Activated T-cell treated with anti-CD3 and anti-CD28 coated beads for 24 hours (primary cell): ENCODE data around the gene RSPH1.
"Not testable (repeated sequence)": the region's sequence is repeated elsewhere in the genome, so short reads cannot be mapped to it uniquely, and the experiment has no call there.

Source experiments
- DNase-seq: peaks from one replicate; pipeline ENCODE4 v3.0.0-alpha.2; 2020; ENCODE audit warnings: low read depth

The RSPH1 gene

DNA sequence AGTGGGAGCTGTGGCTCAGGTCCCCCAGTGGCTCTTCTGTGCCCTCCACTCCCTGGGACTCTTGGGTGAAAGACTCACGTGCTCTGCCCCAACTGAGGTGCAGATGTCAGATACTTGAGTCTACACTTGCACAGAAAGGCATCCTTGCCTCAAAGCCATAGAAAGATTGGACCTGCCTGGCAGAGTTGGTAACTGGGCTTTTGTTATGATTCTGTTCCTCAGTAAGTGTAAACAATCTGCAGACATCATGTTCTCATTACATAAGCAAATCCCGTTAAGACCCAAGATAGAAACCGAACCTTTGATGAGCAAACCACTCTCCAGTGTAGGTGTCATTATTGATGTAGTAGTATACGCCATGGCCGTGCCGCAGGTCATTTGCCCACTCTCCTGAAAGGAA lies 10.0 kb downstream of the RSPH1 start:
- no peak for DNase-seq

DNA sequence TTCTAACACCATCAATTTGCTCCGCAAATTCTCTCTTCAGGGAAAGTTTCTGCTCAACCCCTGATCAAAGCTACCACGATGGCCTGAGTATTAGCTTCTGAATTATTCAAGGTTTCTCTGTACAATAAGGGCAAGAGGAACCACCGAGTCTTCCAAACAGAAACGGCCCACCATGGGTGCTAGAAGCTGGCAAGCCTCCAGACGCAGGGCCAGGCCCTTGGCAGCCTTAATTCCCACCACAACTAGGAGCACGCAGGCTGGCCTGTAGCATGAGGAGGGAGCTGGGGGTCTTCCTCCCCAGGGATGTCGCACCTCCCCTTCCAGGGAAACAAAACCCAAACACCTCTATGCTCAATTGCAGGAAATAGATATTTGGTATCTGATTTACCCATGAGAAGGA lies 11.1 kb downstream of the RSPH1 start:
- DNase-seq: no peak

DNA sequence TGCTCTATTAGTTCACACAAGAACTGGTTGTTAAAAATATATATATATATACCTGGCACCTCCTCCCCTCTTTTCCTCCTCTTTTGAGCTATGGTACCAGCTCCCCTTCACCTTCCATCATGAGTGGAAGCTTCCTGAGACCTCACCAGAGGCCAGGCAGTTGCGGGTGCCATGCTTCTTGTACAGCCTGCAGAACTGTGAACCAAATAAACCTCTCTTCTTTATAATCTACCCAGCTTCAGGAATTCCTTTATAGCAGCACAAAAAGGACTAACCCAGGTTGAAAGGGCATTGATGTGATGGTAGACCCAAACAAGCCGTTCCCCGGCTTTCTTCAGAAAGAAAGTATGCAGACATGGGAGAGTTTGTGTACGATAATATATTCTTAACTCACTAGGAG lies 14.9 kb downstream of the RSPH1 start:
- DNase-seq: no peak

DNA sequence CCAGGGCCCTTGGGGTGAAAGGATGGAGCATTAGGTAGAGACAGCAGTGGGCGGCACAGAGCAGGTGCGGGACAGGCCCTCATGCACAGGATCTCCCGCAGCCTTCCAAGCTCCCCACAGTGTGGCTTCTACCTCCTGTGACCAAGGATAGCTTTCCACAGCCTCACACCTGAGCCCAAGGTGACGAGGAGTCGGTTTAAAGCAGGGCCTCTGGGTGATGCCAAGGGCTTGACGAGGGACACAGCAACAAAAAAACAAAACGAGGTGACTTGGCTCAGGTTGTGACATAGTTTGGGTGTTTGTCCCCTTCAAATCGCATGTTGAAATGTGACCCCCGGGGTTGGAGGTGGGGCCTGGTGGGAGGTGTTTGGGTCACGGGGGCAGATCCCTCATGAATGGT lies 15.3 kb downstream of the RSPH1 start:
- no peak for DNase-seq

DNA sequence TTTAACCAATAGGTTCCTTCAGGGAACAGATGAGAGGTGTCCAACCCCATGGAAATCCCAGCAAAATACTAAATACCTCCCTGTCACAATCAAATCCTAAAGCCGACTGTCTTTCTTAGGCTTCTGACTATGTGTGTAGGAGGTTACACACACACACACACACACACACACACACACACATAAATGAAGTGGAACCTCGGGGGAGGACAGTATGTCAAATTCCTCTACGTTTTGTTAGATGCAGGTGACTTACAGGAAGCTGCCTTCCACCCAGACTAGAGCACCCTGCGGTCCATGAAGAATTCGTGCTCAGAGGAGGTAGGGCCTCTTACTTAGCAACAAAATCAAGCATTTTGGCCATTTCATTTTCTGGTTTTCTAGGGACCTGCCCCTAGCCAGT lies 16.4 kb downstream of the RSPH1 start:
- DNase-seq: no peak

DNA sequence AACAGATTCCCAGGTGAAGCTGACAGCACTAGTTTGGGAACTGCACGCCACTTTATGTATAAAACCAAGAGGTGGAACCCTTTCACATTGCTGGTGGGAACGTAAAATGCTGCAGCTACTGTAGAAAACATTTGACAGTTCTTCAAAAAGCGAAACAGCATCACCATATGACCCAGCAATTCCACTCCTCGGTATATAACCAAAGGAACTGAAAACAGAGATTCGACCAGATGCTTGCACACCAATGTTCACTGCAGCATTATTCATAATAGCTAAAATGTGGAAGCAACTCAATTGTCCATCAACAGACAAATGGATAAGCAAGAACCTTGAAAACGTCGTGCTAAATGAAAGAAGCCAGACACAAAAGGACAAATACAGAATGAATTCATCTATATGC lies 17.5 kb downstream of the RSPH1 start:
- DNase-seq: no peak

DNA sequence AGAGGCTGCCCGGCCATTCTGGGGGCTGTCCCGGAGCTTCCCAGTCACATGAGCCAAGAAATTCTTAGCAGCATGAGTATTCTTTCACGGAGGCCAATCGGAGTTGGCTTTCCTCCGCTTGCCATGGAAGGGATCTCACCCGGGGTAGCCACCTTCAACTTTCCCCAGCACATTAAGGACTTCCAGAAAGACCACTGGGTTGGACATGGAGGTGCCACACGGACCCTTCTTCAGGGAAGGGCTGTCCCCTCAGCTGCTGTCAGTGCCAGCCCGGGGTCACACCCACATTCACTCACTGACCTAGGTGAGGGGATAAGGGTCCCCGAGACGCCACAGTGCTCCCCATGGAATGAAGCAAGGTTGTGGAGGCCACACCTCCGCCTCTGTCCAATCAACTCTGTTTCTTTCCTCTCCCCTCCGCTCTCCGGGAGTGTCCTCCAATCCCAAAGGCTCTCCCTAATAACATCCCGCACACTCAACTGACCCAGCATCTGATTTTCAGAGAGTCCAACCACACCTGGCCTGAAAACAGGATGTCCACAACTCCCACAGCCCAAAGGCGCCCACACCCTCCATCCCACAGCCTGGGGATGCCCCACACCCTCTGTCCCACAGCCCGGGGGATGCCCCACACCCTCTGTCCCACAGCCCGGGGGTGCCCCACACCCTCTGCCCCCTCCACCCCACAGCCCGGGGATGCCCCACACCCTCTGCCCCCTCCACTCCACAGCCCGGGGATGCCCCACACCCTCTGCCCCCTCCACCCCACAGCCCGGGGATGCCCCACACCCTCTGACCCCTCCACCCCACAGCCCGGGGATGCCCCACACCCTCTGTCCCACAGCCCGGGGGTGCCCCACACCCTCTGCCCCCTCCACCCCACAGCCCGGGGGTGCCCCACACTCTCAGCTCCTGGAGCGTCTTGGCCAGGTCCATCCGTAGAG lies 19.4 kb downstream of the RSPH1 start:
- DNase-seq: no peak

DNA sequence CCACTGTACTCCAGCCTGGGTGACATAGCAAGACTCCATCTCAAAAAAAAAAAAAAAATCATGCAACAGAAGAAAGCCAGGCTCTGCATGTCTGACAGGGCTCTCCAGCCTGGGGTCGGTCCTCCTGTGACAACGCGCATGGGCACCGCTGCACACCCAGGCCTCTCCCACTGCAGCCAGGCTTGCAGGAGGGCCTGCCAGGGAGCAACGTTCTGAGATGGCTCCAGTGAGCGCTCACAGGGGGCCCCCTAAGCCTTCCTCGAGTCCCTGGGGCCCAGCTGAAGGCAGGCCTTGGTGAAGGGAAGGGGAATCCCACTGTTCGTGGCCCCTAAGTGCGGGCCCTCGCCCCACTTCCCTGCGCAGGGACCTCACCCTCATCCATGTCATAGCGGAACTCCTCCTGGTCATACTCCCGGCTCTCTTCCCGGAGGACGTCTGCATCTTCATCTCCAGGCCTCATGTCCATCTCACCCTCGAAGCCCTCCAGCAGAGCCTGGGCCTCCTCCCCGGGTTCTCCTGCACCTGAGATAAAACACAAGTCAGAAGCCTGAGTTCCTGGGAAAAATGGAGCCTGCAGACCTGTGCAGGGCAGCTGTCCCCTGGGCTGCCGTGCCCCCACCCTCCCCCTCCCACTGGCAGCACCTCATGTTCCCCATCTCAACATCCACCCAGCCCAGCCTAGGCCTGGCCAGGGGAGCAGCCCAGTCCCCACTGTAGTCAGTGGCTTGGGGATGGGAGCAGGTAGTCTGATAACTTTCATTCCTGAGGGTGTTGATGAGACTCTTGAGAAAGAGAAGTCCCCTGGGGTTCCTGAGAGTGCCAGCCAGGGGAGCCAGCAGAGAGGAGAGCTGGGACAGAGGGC lies 20.3 kb downstream of the RSPH1 start:
- DNase-seq: no peak

DNA sequence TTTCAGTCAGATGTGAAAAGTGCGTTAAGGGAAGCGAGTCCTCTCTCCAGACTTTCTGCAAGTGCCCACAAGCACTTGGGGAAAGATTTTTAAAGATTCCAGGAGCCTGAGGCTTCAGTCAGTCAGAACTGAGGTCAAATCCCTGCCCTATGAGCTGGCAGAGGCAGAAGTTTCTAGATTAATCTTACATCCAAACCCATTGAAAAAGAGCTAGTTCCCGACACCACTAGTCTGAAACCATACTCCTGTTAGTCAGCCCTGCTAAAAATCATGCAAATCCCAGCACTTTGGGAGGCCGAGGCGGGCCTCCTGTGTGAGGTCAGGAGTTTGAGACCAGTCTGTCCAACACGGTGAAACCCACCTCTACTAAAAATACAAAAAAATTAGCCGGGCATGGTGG lies 21.0 kb downstream of the RSPH1 start:
- no peak for DNase-seq

DNA sequence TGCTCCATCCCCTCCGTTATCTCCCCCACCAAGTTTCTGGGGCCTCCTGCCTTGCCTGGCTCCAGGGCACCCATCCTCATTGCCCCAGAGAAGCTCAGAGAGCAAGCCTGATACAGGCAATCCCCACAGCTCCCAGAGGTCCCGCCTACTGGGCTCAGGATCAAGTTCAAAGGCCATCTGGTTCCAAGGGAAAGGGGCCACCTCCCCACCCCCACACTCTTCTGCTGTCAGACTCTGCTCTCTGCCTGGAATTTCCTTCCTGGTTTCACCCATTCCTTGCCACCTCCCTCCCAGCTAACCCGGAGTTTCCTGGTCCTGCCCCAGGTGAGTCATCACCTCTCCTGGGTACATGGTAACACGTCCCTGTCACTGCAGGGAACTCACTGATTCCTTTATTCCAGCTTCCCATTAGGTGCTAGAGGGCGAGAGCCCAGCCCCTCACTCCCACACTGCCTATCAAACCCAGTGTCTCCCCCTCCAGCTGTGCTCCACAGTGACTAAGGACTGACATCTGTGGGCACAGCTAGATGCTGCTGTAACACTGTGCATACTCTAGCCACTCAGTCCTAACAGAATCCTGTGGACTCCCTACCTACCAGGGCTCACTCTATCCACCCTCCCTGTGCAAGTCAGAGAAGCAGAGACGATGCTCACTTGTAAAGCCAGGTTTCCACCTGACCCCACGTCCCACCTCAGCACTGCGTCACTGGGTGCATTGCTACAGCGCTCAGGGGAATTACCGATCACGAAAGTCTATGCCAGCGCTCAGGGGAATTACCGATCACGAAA lies 21.8 kb downstream of the RSPH1 start:
- no peak for DNase-seq

DNA sequence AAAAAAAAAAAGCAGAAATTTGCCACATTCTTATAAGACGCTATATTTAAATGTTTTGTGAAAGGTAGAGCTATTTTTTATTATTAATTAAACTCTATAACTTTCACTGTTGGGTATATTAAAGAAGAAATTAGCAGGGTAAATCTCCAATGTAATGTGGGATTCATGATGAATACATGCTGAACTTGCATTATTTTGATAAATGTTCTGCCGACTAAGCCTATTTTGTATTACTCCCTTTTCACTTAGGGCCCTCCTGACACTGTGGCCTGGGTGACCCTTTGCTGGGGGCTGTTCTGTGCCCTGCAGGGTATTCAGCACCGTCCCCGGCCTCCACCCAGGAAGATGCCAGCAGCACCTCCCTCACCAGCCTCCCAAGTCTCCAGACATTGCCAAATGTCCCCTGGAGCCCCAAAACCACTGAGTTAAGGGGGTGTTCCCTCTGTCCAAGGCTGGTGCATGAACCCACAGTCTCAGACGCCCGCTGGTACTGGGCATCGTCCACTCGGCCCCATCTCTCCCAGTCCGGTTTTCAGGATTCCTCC lies 22.5 kb downstream of the RSPH1 start:
- no peak for DNase-seq

DNA sequence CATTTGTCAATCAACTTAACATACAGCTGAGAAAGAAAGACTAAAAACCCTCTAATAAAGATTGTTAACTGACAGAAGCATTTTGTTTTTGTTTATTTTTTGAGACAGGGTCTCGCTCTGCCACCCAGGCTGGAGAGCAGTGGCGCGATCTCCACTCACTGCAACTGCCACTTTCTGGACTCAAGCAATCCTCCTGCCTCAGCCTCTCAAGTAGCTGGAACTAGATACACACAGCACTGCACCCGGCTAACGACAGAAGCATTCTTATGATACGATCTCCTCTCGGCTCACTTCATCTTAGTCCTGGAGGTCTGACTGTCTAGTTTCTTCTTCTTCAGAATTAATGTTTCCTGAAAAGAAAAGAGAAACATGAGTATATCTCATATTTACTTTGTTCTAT lies 23.5 kb downstream of the RSPH1 start:
- DNase-seq: no peak

DNA sequence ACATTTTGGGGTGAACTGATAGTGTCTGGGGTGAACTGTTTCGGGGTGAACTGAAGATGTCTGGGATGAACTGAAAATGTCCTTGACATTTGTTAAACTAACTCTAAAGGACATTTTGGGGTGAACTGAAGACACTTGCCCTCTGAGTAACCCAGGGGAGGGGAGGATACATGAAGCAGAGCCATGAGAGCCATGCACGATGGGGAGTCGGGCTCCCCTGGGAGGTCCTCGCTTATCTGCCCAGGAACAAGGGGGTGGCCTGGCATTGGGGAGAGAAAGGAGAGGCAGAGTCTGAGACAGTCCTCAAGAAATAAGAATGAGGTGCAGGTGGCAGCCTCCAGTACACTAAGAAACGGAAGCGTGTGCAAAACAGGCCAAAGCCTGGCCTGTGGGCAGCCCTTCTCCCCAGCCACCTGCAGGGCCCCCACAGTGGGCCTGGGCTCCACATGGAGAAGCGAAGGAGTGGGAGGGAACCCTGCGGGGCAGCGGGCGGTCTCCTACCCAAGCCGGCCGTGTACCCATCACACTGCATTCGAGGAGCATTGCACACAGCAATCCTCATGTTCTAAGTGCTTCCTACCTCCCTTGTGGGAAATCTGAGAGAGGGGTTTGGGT lies 24.2 kb downstream of the RSPH1 start:
- DNase-seq: no peak

DNA sequence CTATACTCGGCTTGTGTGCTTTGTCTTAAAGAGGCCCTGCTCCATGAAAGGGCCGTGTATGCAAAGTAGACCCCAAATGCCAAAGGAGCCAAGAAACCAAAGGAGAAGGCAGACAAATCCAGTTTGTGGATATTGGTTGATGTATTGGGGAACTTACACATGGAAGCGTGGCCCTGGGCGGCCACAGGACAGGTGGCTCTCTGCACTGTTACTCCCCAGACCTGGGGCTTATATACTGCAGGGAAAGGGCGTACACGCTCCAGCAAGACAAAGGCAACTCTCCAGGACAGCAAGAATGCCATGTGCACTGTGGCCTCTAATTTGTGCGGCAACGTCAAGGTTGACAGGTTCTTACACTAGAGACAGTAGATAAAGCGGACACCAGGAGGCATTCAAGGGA lies 24.8 kb downstream of the RSPH1 start:
- no peak for DNase-seq

DNA sequence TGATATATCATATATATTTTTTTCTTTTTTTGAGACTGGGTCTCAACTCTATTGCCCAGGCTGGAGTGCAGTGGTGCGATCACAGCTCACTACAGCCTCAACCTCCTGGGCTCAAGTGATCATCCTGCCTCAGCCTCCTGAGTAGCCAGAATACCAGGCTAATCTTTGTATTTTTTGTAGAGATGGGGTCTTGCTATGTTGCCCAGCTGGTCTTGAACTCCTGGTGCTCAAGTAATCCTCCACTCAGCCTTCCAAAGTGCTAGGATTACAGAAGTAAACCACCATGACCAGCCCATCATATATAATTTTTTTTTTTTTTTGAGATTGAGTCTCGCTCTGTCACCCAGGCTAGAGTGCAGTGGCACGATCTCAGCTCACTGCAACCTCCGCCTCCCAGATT lies 26.3 kb downstream of the RSPH1 start:
- DNase-seq: not testable (repeated sequence)

DNA sequence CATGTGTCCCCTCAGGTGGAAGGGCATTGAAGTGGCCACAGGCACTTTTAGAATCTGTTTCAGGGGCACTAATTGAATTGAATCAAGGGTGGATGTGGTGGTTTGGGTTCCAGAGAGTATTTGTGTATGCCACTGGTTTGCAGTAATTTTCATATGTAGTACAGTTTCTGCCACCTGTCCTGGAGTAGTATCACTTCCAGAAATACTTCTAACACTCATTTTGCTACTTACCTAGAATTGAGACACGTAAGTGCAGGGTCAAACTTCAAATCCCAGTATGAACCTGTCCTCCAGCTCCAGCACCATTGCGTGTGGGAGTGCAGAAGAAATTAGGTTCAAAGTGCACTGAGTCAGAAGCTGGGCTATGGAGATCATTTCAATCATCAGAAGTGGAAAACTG lies 26.8 kb downstream of the RSPH1 start:
- no peak for DNase-seq

DNA sequence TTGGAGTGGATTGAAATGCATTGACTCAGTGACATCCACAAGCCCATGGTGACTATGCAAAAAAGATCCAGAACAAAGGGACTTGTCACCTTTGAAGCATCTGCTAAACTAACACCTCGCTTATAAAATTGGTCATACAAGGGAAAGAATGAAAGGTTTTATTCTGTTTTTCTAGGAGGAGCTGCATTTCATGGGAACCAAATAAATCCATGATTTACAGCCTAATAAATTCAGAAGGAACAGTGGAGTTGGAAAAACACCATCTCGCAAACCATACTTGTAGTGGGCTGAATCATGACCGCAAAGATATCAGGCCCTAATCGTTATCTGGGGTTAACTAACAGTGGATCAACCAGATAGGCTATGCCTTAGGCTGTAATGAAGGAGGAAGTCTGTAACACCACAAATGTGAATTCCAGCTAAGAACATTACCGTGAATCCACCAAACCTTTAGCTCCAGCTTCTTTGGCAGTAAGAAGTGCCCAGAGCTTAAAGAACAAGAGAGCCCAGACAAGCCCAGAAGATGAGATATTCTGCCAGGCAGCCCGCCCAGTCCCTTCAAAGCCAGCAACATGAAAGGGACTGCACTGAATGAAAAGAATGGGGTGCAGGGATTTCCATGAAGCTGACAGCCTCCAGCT lies 27.4 kb downstream of the RSPH1 start:
- DNase-seq: no peak

DNA sequence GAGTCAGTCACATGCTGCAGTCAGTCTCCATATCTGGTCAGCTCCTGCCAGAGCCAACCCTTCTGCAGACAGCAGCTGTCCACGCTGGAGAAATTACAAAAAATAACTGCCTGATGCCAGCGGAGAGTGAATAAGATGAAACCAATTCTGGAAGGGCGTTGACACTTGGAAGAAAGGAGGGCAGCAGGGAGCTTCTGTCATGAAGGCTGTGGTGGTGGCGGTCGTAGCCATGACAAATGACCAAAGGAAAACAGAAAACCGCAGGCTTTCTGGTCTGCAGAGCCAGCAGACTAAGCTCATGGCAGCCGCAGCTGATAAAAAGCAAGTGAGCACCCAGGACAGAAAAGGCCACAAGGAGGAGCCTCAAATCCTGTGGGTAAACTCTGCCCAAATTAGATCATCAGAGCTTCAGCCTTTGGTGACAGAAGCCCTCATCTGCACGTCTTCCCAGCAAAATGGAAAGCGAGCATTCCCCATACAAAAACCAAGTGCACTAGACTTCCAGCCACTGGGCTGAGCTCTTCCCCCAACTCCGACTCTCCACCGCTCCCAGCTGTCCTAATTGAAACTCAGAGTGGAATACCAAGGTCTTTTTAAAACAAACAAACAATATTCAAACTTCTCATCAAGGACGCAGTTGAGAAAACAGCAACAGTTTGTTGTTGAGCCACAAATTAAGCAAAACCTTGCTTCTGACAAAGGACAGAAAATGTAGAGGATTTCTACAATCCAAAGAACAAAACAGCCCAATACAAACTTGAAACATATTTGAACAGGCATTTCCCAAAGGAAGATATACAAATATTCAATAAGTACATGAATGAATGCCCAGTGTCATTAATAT lies 28.7 kb downstream of the RSPH1 start:
- no peak for DNase-seq

DNA sequence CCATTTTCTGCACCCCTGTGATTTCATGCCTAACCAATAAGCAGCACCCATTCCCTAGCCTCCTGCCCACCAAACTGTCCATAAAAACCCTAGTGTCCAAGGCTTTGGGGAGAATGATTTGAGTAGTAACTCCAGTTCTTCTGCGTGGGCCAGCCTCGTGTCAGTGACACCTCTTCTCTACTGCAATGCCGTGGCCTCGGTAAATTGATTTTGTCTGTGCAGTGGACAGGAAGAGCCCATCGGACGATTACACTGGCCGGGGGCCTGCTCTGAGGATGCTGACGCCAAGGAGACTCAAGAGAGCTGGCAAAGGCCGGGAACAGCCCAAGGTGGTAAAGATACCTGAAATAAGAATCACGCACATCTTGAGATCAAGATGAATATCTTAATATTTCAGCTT lies 29.3 kb downstream of the RSPH1 start:
- DNase-seq: no peak

DNA sequence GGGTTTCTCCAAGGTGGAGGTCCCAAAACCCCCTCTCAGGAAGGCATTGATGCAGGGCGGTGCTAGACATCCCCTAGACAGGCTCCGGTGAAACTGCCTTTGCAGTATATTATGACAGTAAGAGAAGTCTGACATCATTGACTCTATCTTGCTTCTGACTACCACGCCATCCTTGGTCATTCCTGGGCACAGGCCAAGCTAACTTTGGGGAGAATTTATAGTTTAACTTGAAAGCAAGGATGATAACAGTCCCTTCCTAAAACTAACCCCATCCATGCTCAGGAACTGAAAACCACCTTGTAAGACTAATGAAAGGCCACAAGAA lies 30.3 kb downstream of the RSPH1 start:
- DNase-seq: no peak
